ENCODE measurements around the gene AUTS2.

The AUTS2 gene

GRCh38 chr7:69659983-69660382 lies 61.7 kb downstream of the AUTS2 start:
- DNase-seq, result no peak

- peak; percentile 82 for DNase-seq
These were observed 63.1 kb downstream of the AUTS2 start for GRCh38 chr7:69661342-69661741.

- no peak for DNase-seq
These were observed 65.9 kb downstream of the AUTS2 start for GRCh38 chr7:69663911-69664832.

- DNase-seq, result no peak
These were observed 67.1 kb downstream of the AUTS2 start for GRCh38 chr7:69665369-69665768.

GRCh38 chr7:69668339-69668870 lies 70.1 kb downstream of the AUTS2 start:
- peak; percentile 25 for DNase-seq

GRCh38 chr7:69670701-69671100 lies 72.4 kb downstream of the AUTS2 start:
- peak; percentile 32 for DNase-seq

GRCh38 chr7:69673074-69673473 lies 74.8 kb downstream of the AUTS2 start:
- DNase-seq, result no peak

GRCh38 chr7:69674701-69675182 lies 76.5 kb downstream of the AUTS2 start:
- DNase-seq, result no peak

- DNase-seq, result no peak
These were observed 78.0 kb downstream of the AUTS2 start for GRCh38 chr7:69676247-69676646.

GRCh38 chr7:69677054-69677852 lies 79.0 kb downstream of the AUTS2 start:
- DNase-seq, result peak; percentile 69

- DNase-seq, result no peak
These were observed 79.7 kb downstream of the AUTS2 start for GRCh38 chr7:69677881-69678493.

GRCh38 chr7:69678494-69679187 lies 80.4 kb downstream of the AUTS2 start:
- DNase-seq, result no peak

- no peak for DNase-seq
These were observed 82.9 kb downstream of the AUTS2 start for GRCh38 chr7:69681181-69681580.

- DNase-seq, result no peak
These were observed 84.2 kb downstream of the AUTS2 start for GRCh38 chr7:69682518-69682917.

- no peak for DNase-seq
These were observed 84.7 kb downstream of the AUTS2 start for GRCh38 chr7:69683002-69683401.

GRCh38 chr7:69684369-69685292 lies 86.4 kb downstream of the AUTS2 start:
- peak; percentile 30 for DNase-seq

GRCh38 chr7:69685293-69685631 lies 87.0 kb downstream of the AUTS2 start:
- no peak for DNase-seq

GRCh38 chr7:69686366-69686765 lies 88.1 kb downstream of the AUTS2 start:
- no peak for DNase-seq

- DNase-seq, result peak; percentile 71
These were observed 89.6 kb downstream of the AUTS2 start for GRCh38 chr7:69687739-69688433.

- no peak for DNase-seq
These were observed 92.1 kb downstream of the AUTS2 start for GRCh38 chr7:69690329-69690728.

GRCh38 chr7:69691327-69691726 lies 93.1 kb downstream of the AUTS2 start:
- no peak for DNase-seq

Data from NCI-H82 (cell line).